Raji (cell line): ENCODE data around the gene SDR39U1.
A peak's percentile ranks its signal among the peaks of the same experiment; 100 is the strongest.

Source experiments
- POLR2A ChIP-seq: IDR thresholded peaks from 2 replicates; pipeline ENCODE4 v1.6.1; 2011; ENCODE audit warnings: low read depth, low read length, control low read depth; ENCODE audit not compliant: insufficient read depth

Gene SDR39U1

GRCh38 chr14:24443053-24443665, 583 bp upstream of the SDR39U1 start:
- TF ChIP-seq POLR2A: no peak

GRCh38 chr14:24441904-24442239, 704 bp downstream of the SDR39U1 start:
- no peak for TF ChIP-seq POLR2A

- no peak for TF ChIP-seq POLR2A
These were observed 1.1 kb downstream of the SDR39U1 start for GRCh38 chr14:24441485-24441884.

GRCh38 chr14:24440606-24441399, 1.8 kb downstream of the SDR39U1 start:
- 0 out of 2 replicates have a peak, but pooled peaks have one; percentile 13 for TF ChIP-seq POLR2A

- peak; percentile 13; the same call in 1 of the 2 replicates for TF ChIP-seq POLR2A
These were observed 2.6 kb downstream of the SDR39U1 start for GRCh38 chr14:24439830-24440605.

- TF ChIP-seq POLR2A: no peak
These were observed 3.3 kb downstream of the SDR39U1 start for GRCh38 chr14:24439257-24439656.

- TF ChIP-seq POLR2A: 0 out of 2 replicates have a peak, but pooled peaks have one; percentile 8
These were observed 4.1 kb downstream of the SDR39U1 start for GRCh38 chr14:24438223-24439097.

GRCh38 chr14:24437736-24438067, 4.9 kb downstream of the SDR39U1 start:
- TF ChIP-seq POLR2A: no peak

- no peak for TF ChIP-seq POLR2A
These were observed 5.4 kb downstream of the SDR39U1 start for GRCh38 chr14:24437020-24437735.

GRCh38 chr14:24436355-24437019, 6.1 kb downstream of the SDR39U1 start:
- no peak; the same call in 1 of the 2 replicates for TF ChIP-seq POLR2A

GRCh38 chr14:24435998-24436354, 6.6 kb downstream of the SDR39U1 start:
- no peak for TF ChIP-seq POLR2A

GRCh38 chr14:24435192-24435810, 7.3 kb downstream of the SDR39U1 start:
- TF ChIP-seq POLR2A: no peak

- TF ChIP-seq POLR2A: no peak
These were observed 7.9 kb downstream of the SDR39U1 start for GRCh38 chr14:24434676-24435075.
